Endodermal cell (in vitro differentiated cells): Measurements from ENCODE around the gene PEAR1. TPM values are rescaled to one million over a fixed set of nuclear protein-coding genes. Genes with fewer than 3 reads are reported as not detected.

Source experiments
- DNase-seq: peaks from one replicate; pipeline ENCODE4 v3.0.0-alpha.2; 2017
- H3K27ac ChIP-seq: 2 replicates; pipeline ENCODE4 v1.5.1; 2013; ENCODE audit warnings: mild to moderate bottlenecking, low read depth, low read length, moderate library complexity
- H3K27me3 ChIP-seq: 2 replicates; pipeline ENCODE4 v1.6.1; 2013; ENCODE audit warnings: mild to moderate bottlenecking, low read length, moderate library complexity; ENCODE audit not compliant: insufficient read depth, control insufficient read depth, poor library complexity, severe bottlenecking
- H3K36me3 ChIP-seq: 2 replicates; pipeline ENCODE4 v1.7.0; 2013; ENCODE audit warnings: mild to moderate bottlenecking, low read length, moderate library complexity; ENCODE audit not compliant: control insufficient read depth, insufficient read depth
- H3K4me1 ChIP-seq: one replicate; pipeline ENCODE4 v1.7.0; 2013; ENCODE audit warnings: low read length; ENCODE audit not compliant: control insufficient read depth, insufficient read depth
- H3K4me3 ChIP-seq: 2 replicates; pipeline ENCODE4 v1.5.1; 2013; ENCODE audit warnings: mild to moderate bottlenecking, low read length, moderate library complexity
- H3K9ac ChIP-seq: 2 replicates; pipeline ENCODE4 v1.6.1; 2013; ENCODE audit warnings: mild to moderate bottlenecking, low read length, moderate library complexity; ENCODE audit not compliant: poor library complexity, severe bottlenecking; ENCODE audit errors: extremely low read depth
- H3K9me3 ChIP-seq: 2 replicates; pipeline ENCODE4 v1.6.1; 2013; ENCODE audit warnings: mild to moderate bottlenecking, low read length, moderate library complexity; ENCODE audit not compliant: control insufficient read depth
- H3K27ac Mint-ChIP-seq: 2 replicates; pipeline ENCODE4 v1.8.0; 2020; ENCODE audit warnings: mixed read lengths
- H3K27me3 Mint-ChIP-seq: 2 replicates; pipeline ENCODE4 v1.8.0; 2021; ENCODE audit warnings: mild to moderate bottlenecking, mixed read lengths; ENCODE audit not compliant: insufficient read depth
- H3K36me3 Mint-ChIP-seq: 2 replicates; pipeline ENCODE4 v1.8.0; 2020; ENCODE audit warnings: low read depth, mixed read lengths
- H3K4me1 Mint-ChIP-seq: 2 replicates; pipeline ENCODE4 v1.8.0; 2020; ENCODE audit warnings: mixed read lengths
- H3K4me3 Mint-ChIP-seq: 2 replicates; pipeline ENCODE4 v1.8.0; 2020; ENCODE audit warnings: mild to moderate bottlenecking, moderate library complexity, mixed read lengths
- H3K9me3 Mint-ChIP-seq: 2 replicates; pipeline ENCODE4 v1.8.0; 2020; ENCODE audit warnings: mild to moderate bottlenecking, mixed read lengths
- WGBS, 2 experiments: methylation state at CpG; one replicate each; pipeline versions ENCODE4 v1.1.5 to v1.1.7; 2013; ENCODE audit warnings: missing lambda C conversion rate in 2 of 2, mixed read lengths in 1 of 2; ENCODE audit not compliant: insufficient coverage in 1 of 2, insufficient read length in 1 of 2; 5-methylcytosine and 5-hydroxymethylcytosine counted together
- total RNA-seq, 2 donors: library from RNA; stranded (reverse); fragmentation: NEBNext Ultra II Directional in 1 of 2; extraction: Animal tissue kit (Norgen Biotek cat#: 25700) in 1 of 2; gene quantifications; 2 replicates in 1 of 2; 3 replicates in 1 of 2; pipeline ENCODE4 v1.2.1, GENCODE V29; 2021
- TF ChIP-seq, protein P1 (sequence below): fragments of 200-600 bp; sonication (generic); conservative IDR thresholded peaks from 2 replicates; pipeline ENCODE4 v1.5.0; 2021; ENCODE audit warnings: antibody characterized with exemption, mild to moderate bottlenecking

PEAR1 gene
- total RNA-seq, 2 donors from 2014 or later, result 0.29 to 0.53 TPM

- Mint-ChIP-seq H3K9me3 (no peaks in the 10 kb centered on the region), H3K36me3 (no peaks in the 10 kb centered on the region), H3K27me3 (peaks cover 27% of the 10 kb centered on the region), H3K4me1 (peaks cover 14% of the 10 kb centered on the region), H3K27ac (no peak overlapping the region), H3K4me3 (no peak overlapping the region)
- no peaks in the 10 kb centered on the region for H3K9me3 ChIP-seq
- TF ChIP-seq, protein P1, sequence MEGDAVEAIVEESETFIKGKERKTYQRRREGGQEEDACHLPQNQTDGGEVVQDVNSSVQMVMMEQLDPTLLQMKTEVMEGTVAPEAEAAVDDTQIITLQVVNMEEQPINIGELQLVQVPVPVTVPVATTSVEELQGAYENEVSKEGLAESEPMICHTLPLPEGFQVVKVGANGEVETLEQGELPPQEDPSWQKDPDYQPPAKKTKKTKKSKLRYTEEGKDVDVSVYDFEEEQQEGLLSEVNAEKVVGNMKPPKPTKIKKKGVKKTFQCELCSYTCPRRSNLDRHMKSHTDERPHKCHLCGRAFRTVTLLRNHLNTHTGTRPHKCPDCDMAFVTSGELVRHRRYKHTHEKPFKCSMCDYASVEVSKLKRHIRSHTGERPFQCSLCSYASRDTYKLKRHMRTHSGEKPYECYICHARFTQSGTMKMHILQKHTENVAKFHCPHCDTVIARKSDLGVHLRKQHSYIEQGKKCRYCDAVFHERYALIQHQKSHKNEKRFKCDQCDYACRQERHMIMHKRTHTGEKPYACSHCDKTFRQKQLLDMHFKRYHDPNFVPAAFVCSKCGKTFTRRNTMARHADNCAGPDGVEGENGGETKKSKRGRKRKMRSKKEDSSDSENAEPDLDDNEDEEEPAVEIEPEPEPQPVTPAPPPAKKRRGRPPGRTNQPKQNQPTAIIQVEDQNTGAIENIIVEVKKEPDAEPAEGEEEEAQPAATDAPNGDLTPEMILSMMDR, result no peak
- no peak overlapping the region for H3K9ac ChIP-seq
- H3K27me3 ChIP-seq, result peaks cover 1% of the 10 kb centered on the region
- H3K4me1 ChIP-seq, result peaks cover 6% of the 10 kb centered on the region
- WGBS, 2 experiments, result no CpG with 5 or more reads among the region's 1 CpG
- no peak for DNase-seq
- no peak overlapping the region for H3K4me3 ChIP-seq
- no peak overlapping the region for H3K27ac ChIP-seq
- H3K36me3 ChIP-seq, result no peaks in the 10 kb centered on the region
Observed at GRCh38 chr1:156885314-156885713, 8.2 kb upstream of the PEAR1 start.

GRCh38 chr1:156885880-156886355 is 7.6 kb upstream of the PEAR1 start:
- H3K27ac Mint-ChIP-seq, result no peak overlapping the region
- H3K9ac ChIP-seq, result no peak overlapping the region
- peaks cover 14% of the 10 kb centered on the region for H3K4me1 Mint-ChIP-seq
- H3K36me3 Mint-ChIP-seq, result no peaks in the 10 kb centered on the region
- H3K4me3 ChIP-seq, result no peak overlapping the region
- H3K36me3 ChIP-seq, result no peaks in the 10 kb centered on the region
- H3K27ac ChIP-seq, result no peak overlapping the region
- peaks cover 31% of the 10 kb centered on the region for H3K27me3 Mint-ChIP-seq
- WGBS, 2 experiments, result 79 to 83% methylated on average over 10 to 13 of the region's 13 CpGs
- H3K4me1 ChIP-seq, result peaks cover 6% of the 10 kb centered on the region
- no peaks in the 10 kb centered on the region for H3K9me3 Mint-ChIP-seq
- DNase-seq, result no peak
- H3K9me3 ChIP-seq, result no peaks in the 10 kb centered on the region
- TF ChIP-seq, protein P1, result no peak
- H3K4me3 Mint-ChIP-seq, result no peak overlapping the region
- H3K27me3 ChIP-seq, result peaks cover 7% of the 10 kb centered on the region

GRCh38 chr1:156886583-156887281 is 6.8 kb upstream of the PEAR1 start:
- Mint-ChIP-seq H3K27me3 (peaks cover 35% of the 10 kb centered on the region), H3K27ac (no peak overlapping the region), H3K4me1 (peaks cover 14% of the 10 kb centered on the region), H3K4me3 (no peak overlapping the region), H3K36me3 (no peaks in the 10 kb centered on the region), H3K9me3 (no peaks in the 10 kb centered on the region)
- Histone ChIP-seq H3K9ac (no peak overlapping the region), H3K9me3 (no peaks in the 10 kb centered on the region), H3K4me1 (peaks cover 6% of the 10 kb centered on the region), H3K4me3 (no peak overlapping the region), H3K27me3 (peaks cover 15% of the 10 kb centered on the region), H3K27ac (no peak overlapping the region), H3K36me3 (no peaks in the 10 kb centered on the region)
- TF ChIP-seq, protein P1, result no peak
- DNase-seq, result no peak
- WGBS, 2 experiments, result 64% methylated on average over 5 of the region's 6 CpGs; no CpG with 5 or more reads in 1 of the 2 experiments
